Neural progenitor cell (in vitro differentiated cells): ENCODE results near the gene SIM2. TPM values are rescaled to one million over a fixed set of nuclear protein-coding genes. Genes with fewer than 3 reads are reported as not detected.

Source experiments
- DNase-seq: peaks from one replicate; pipeline ENCODE4 v3.0.0-alpha.2; 2016; ENCODE audit warnings: low spot score
- H2AFZ ChIP-seq: fragments of 200-600 bp; sonication (generic); replicated peaks from 2 replicates; pipeline ENCODE4 v1.6.1; 2016; ENCODE audit warnings: antibody characterized with exemption
- H3F3A ChIP-seq: fragments of 200-600 bp; sonication (generic); 2 replicates; pipeline ENCODE4 v1.6.1; 2016; ENCODE audit warnings: antibody characterized with exemption, low read depth
- H3K27ac ChIP-seq: fragments of 200-600 bp; sonication (generic); 2 replicates; pipeline ENCODE4 v1.5.1; 2016; ENCODE audit warnings: mild to moderate bottlenecking
- H3K27me3 ChIP-seq: fragments of 200-600 bp; sonication (generic); 2 replicates; pipeline ENCODE4 v1.6.1; 2016; ENCODE audit warnings: mild to moderate bottlenecking, moderate library complexity
- H3K36me3 ChIP-seq: fragments of 200-600 bp; sonication (generic); 2 replicates; pipeline ENCODE4 v1.5.1; 2016
- H3K4me1 ChIP-seq: fragments of 200-600 bp; sonication (generic); 2 replicates; pipeline ENCODE4 v1.6.1; 2016; ENCODE audit warnings: mixed run types
- H3K4me2 ChIP-seq: fragments of 200-600 bp; sonication (generic); 2 replicates; pipeline ENCODE4 v1.6.1; 2016
- H3K4me3 ChIP-seq: fragments of 200-600 bp; sonication (generic); 2 replicates; pipeline ENCODE4 v1.5.1; 2016
- H3K79me2 ChIP-seq: fragments of 200-600 bp; sonication (generic); 2 replicates; pipeline ENCODE4 v1.6.1; 2016; ENCODE audit warnings: low read depth
- H3K9ac ChIP-seq: fragments of 200-600 bp; sonication (generic); 2 replicates; pipeline ENCODE4 v1.6.1; 2016
- H3K9me3 ChIP-seq: fragments of 200-600 bp; sonication (generic); 2 replicates; pipeline ENCODE4 v1.5.1; 2016; ENCODE audit warnings: low read depth
- H4K20me1 ChIP-seq: fragments of 200-600 bp; sonication (generic); 2 replicates; pipeline ENCODE4 v1.6.1; 2016; ENCODE audit warnings: low read depth
- H3K27ac Mint-ChIP-seq: 3 replicates; pipeline ENCODE4 v1.8.0; 2021; ENCODE audit warnings: mixed read lengths
- H3K27me3 Mint-ChIP-seq: 2 replicates; pipeline ENCODE4 v1.8.0; 2022; ENCODE audit warnings: low read depth, mild to moderate bottlenecking, inconsistent platforms, moderate library complexity, mixed read lengths; ENCODE audit not compliant: insufficient read depth
- H3K36me3 Mint-ChIP-seq: 3 replicates; pipeline ENCODE4 v1.8.0; 2021; ENCODE audit warnings: mixed read lengths
- H3K4me1 Mint-ChIP-seq: 3 replicates; pipeline ENCODE4 v1.8.0; 2021; ENCODE audit warnings: mixed read lengths
- H3K4me3 Mint-ChIP-seq: 3 replicates; pipeline ENCODE4 v1.8.0; 2021; ENCODE audit warnings: mild to moderate bottlenecking, moderate library complexity, mixed read lengths
- H3K9me3 Mint-ChIP-seq: 3 replicates; pipeline ENCODE4 v1.8.0; 2020; ENCODE audit warnings: mixed read lengths
- EZH2 ChIP-seq: fragments of 200-600 bp; sonication (generic); IDR thresholded peaks from 2 replicates; pipeline ENCODE4 v1.6.1; 2017; ENCODE audit warnings: antibody characterized with exemption, mild to moderate bottlenecking, moderate library complexity
- EZH2phosphoT487 ChIP-seq: fragments of 200-600 bp; sonication (generic); IDR thresholded peaks from 2 replicates; pipeline ENCODE4 v1.6.1; 2017; ENCODE audit warnings: antibody characterized with exemption
- total RNA-seq: library from RNA; depleted of rRNA; stranded (reverse); fragments of >200 nt; gene quantifications from 2 replicates; pipeline ENCODE4 v1.2.3, GENCODE V29; 2015; ENCODE audit warnings: low replicate concordance
- TF ChIP-seq, protein P1 (sequence below): fragments of 200-600 bp; sonication (generic); IDR thresholded peaks from 2 replicates; pipeline ENCODE4 v1.5.1; 2017; ENCODE audit warnings: antibody characterized with exemption, mild to moderate bottlenecking

SIM2 gene
- total RNA-seq, 1 donor from 2014 or later = not detected

- H3K36me3 Mint-ChIP-seq = peaks cover 2% of the 10 kb centered on the region
- no peak overlapping the region for H3K4me3 ChIP-seq
- H3K4me2 ChIP-seq = no peak overlapping the region
Measured at GRCh38 chr21:36691555-36692041, 7.3 kb upstream of the SIM2 start.

GRCh38 chr21:36692114-36692834 is 6.6 kb upstream of the SIM2 start:
- Histone ChIP-seq H3K4me1 (peaks cover 18% of the 10 kb centered on the region), H3K9ac (no peak overlapping the region), H3K9me3 (no peaks in the 10 kb centered on the region), H3K79me2 (no peaks in the 10 kb centered on the region), H3K4me3 (peak overlapping the region; percentile 28), H3F3A (peaks cover 8% of the 10 kb centered on the region), H3K27me3 (peaks cover 100% of the 10 kb centered on the region), H2AFZ (no peak overlapping the region), H4K20me1 (peaks cover 68% of the 10 kb centered on the region), H3K4me2 (peak overlapping the region; percentile 70), H3K27ac (no peak overlapping the region), H3K36me3 (no peaks in the 10 kb centered on the region)
- no peaks in the 10 kb centered on the region for H3K9me3 Mint-ChIP-seq
- peaks cover 30% of the 10 kb centered on the region for H3K4me1 Mint-ChIP-seq
- H3K27ac Mint-ChIP-seq = no peak overlapping the region
- peak; percentile 71 for DNase-seq
- H3K36me3 Mint-ChIP-seq = peaks cover 2% of the 10 kb centered on the region
- peaks cover 81% of the 10 kb centered on the region for H3K27me3 Mint-ChIP-seq
- peak overlapping the region; percentile 14 for H3K4me3 Mint-ChIP-seq
- TF ChIP-seq, protein P1, sequence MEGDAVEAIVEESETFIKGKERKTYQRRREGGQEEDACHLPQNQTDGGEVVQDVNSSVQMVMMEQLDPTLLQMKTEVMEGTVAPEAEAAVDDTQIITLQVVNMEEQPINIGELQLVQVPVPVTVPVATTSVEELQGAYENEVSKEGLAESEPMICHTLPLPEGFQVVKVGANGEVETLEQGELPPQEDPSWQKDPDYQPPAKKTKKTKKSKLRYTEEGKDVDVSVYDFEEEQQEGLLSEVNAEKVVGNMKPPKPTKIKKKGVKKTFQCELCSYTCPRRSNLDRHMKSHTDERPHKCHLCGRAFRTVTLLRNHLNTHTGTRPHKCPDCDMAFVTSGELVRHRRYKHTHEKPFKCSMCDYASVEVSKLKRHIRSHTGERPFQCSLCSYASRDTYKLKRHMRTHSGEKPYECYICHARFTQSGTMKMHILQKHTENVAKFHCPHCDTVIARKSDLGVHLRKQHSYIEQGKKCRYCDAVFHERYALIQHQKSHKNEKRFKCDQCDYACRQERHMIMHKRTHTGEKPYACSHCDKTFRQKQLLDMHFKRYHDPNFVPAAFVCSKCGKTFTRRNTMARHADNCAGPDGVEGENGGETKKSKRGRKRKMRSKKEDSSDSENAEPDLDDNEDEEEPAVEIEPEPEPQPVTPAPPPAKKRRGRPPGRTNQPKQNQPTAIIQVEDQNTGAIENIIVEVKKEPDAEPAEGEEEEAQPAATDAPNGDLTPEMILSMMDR = no peak
- TF ChIP-seq EZH2 (peak; percentile 53), EZH2phosphoT487 (peak; percentile 79)

More at GRCh38 chr21:36691555-36692041, 7.3 kb upstream of the SIM2 start:
- Histone ChIP-seq H3K27me3 (peaks cover 100% of the 10 kb centered on the region), H3K9me3 (no peaks in the 10 kb centered on the region), H3K9ac (no peak overlapping the region), H3K4me1 (peaks cover 14% of the 10 kb centered on the region), H3K27ac (no peak overlapping the region), H3K79me2 (no peaks in the 10 kb centered on the region), H3F3A (peaks cover 7% of the 10 kb centered on the region), H2AFZ (no peak overlapping the region), H4K20me1 (peaks cover 61% of the 10 kb centered on the region), H3K36me3 (no peaks in the 10 kb centered on the region)
- DNase-seq = peak; percentile 43
- H3K4me3 Mint-ChIP-seq = no peak overlapping the region
- H3K9me3 Mint-ChIP-seq = no peaks in the 10 kb centered on the region
- TF ChIP-seq EZH2phosphoT487 = no peak
- TF ChIP-seq, protein P1 = no peak
- no peak for TF ChIP-seq EZH2
- H3K27ac Mint-ChIP-seq = no peak overlapping the region
- peaks cover 77% of the 10 kb centered on the region for H3K27me3 Mint-ChIP-seq
- peaks cover 26% of the 10 kb centered on the region for H3K4me1 Mint-ChIP-seq

GRCh38 chr21:36692835-36693488 is 6.0 kb upstream of the SIM2 start:
- DNase-seq = peak; percentile 73
- no peaks in the 10 kb centered on the region for H3K9me3 ChIP-seq
- peaks cover 20% of the 10 kb centered on the region for H3K4me1 ChIP-seq
- H2AFZ ChIP-seq = no peak overlapping the region
- peak overlapping the region; percentile 70 for H3K4me2 ChIP-seq
- H3K9ac ChIP-seq = no peak overlapping the region
- H3K36me3 Mint-ChIP-seq = peaks cover 2% of the 10 kb centered on the region
- peak overlapping the region; percentile 28 for H3K4me3 ChIP-seq
- no peak overlapping the region for H3K27ac Mint-ChIP-seq
- no peaks in the 10 kb centered on the region for H3K79me2 ChIP-seq
- H3F3A ChIP-seq = peaks cover 15% of the 10 kb centered on the region
- peaks cover 83% of the 10 kb centered on the region for H3K27me3 Mint-ChIP-seq
- no peaks in the 10 kb centered on the region for H3K36me3 ChIP-seq
- no peak overlapping the region for H3K27ac ChIP-seq
- H3K4me1 Mint-ChIP-seq = peaks cover 30% of the 10 kb centered on the region
- peaks cover 75% of the 10 kb centered on the region for H4K20me1 ChIP-seq
- H3K27me3 ChIP-seq = peaks cover 100% of the 10 kb centered on the region
- TF ChIP-seq, protein P1 = peak; percentile 70
- TF ChIP-seq EZH2 (peak; percentile 21), EZH2phosphoT487 (no peak)
- no peaks in the 10 kb centered on the region for H3K9me3 Mint-ChIP-seq
- H3K4me3 Mint-ChIP-seq = peak overlapping the region; percentile 14
